D341Med (cell line): ENCODE data around the gene CCDC192.

ENCODE experiments used
- DNase-seq: peaks from one replicate; pipeline ENCODE4 v3.0.0; 2012; ENCODE audit warnings: low spot score

The CCDC192 gene

DNA sequence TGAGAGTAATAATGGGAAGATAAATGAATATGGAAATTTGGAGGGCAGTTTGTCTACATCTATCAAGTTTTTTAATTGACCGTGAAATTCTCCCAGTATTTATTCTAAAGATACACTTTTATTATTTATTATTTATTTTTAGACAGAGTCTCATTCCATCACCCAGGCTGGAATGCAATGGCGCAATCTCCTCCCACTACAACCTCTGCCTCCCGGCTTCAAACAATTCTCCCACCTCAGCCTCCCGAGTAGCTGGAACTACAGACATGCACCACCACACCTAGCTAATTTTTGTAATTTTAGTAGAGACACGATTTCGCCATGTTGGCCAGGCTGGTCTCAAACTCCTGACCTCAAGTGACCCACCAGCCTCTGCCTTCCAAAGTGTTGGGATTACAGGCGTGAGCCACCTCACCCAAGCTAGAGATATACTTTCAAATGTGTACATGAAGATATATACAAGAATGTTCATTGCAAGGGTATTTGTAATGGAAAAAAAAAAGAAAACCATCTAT is 282.7 kb downstream of the CCDC192 start:
- no peak for DNase-seq

DNA sequence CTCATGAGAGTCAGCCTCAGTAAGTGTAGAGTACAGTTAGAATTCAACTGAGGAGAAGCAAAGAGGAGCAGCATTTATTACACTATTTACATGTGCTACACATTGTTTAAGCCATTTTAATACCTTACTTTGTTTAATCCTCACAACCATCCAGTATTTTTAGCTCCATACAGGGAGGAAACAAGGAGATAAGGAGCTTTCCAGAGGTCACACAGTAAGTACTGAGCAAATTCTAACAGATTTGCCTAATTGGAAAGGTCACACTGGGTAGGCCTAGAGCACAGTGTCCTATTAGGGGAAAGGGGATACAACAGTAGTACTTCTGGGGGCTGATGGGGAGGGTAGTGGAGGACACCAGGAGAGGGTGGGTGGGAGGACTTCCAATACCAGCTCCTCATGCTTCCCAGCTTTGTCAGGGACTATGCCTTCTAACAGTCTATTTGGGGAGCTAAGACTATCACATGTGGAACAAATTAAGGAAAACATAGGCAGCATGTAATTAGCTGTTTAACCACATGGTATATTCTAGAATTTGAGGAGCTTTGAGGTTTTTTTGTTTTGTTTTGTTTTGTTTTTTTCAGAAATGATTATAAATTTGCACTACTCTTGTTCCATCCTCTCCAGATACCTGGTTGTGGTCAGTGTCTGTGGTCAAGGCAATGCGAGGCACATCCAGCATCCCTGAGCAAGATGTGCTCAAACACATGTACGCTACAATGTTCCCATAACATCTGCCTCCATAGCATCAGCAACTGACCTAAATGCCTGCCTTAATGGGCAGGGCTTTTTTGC is 284.4 kb downstream of the CCDC192 start:
- DNase-seq = peak; percentile 35

DNA sequence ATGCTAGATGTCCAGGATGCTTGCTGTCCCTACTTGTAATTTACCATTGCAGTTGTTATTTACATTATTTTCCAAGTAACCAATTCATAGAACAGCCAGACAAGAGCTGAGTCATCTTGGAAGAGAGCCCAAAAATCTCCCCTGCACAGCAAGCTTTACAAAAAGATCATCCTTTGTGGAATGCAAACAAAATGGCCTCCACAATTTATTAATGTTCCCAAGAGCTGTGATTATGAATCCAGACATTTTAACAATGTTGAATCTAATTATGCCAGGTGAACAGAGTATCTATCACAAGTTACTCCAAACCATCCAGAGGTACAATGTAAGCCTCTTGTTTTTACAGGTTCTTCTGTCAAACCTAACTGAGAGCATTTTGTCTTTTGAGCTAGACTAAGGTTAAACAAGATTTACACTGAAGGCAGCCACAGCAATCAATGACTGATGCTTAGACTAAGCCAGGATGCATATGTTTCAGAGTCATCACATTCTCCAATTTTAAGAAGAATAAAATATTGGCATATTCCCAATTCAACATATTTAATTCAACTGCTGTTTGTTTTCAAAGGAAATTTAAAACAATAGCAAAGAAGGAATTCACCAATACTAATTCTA is 285.1 kb downstream of the CCDC192 start:
- peak; percentile 43 for DNase-seq
